HepG2 (cell line): ENCODE data around the gene RAPGEFL1. TPM values are rescaled to one million over a fixed set of nuclear protein-coding genes. Genes with fewer than 3 reads are reported as not detected.

Experiments used
- FOXC1 ChIP-seq: sonication (generic); formaldehyde crosslinking; IDR thresholded peaks from 2 replicates; pipeline ENCODE4 v1.8.0; 2022; ENCODE audit warnings: mild to moderate bottlenecking, missing genetic modification reagents, borderline replicate concordance
- HNRNPLL ChIP-seq: fragments of 200-400 bp; formaldehyde crosslinking; IDR thresholded peaks from 2 replicates; pipeline ENCODE4 v1.6.1; 2017; ENCODE audit warnings: mild to moderate bottlenecking, low read depth, low read length; ENCODE audit not compliant: poor library complexity, severe bottlenecking
- KDM1A ChIP-seq: IDR thresholded peaks from 2 replicates; pipeline ENCODE4 v1.6.1; 2016; ENCODE audit warnings: missing compliant biosample characterization
- KLF9 ChIP-seq: IDR thresholded peaks from 2 replicates; pipeline ENCODE4 v1.6.1; 2016; ENCODE audit warnings: low read depth
- RCOR2 ChIP-seq: IDR thresholded peaks from 2 replicates; pipeline ENCODE4 v1.6.1; 2016; ENCODE audit warnings: missing biosample characterization, missing genetic modification reagents
- RFX1 ChIP-seq: fragments of 450-650 bp; IDR thresholded peaks from 2 replicates; pipeline ENCODE4 v1.6.1; 2017
- ZNF274 ChIP-seq: sonication (generic); formaldehyde crosslinking; IDR thresholded peaks from 2 replicates; pipeline ENCODE4 v1.5.1; 2020; ENCODE audit warnings: mild to moderate bottlenecking, missing genetic modification reagents
- ZNF382 ChIP-seq: sonication (generic); formaldehyde crosslinking; IDR thresholded peaks from 2 replicates; pipeline ENCODE4 v1.5.0; 2020; ENCODE audit warnings: missing genetic modification reagents, mild to moderate bottlenecking, borderline replicate concordance
- ZNF430 ChIP-seq: sonication (generic); formaldehyde crosslinking; IDR thresholded peaks from 2 replicates; pipeline ENCODE4 v1.9.0; 2021; ENCODE audit warnings: mild to moderate bottlenecking, missing genetic modification reagents
- ZNF549 ChIP-seq: sonication (generic); formaldehyde crosslinking; IDR thresholded peaks from 2 replicates; pipeline ENCODE4 v1.5.0; 2020; ENCODE audit warnings: missing genetic modification reagents
- ZNF619 ChIP-seq: sonication (generic); formaldehyde crosslinking; IDR thresholded peaks from 2 replicates; pipeline ENCODE4 v1.4.0; 2020; ENCODE audit warnings: mild to moderate bottlenecking, missing genetic modification reagents
- ZNF768 ChIP-seq: sonication (generic); formaldehyde crosslinking; IDR thresholded peaks from 2 replicates; pipeline ENCODE4 v1.4.0; 2020; ENCODE audit warnings: missing genetic modification reagents
- polyA plus RNA-seq, 8 experiments: library from polyadenylated mRNA; depleted of rRNA in 3 of 8; stranded (reverse) in 7 of 8; unstranded in 1 of 8; fragments of >200 nt; fragmentation: Illumina TruSeq in 4 of 8; extraction: Trizol in 4 of 8; gene quantifications; 2 replicates each; pipeline versions ENCODE4 v1.2.1 to v1.2.3, GENCODE V29; 2011 to 2016; ENCODE audit warnings: low read depth in 4 of 8, missing spikeins in 1 of 8, mixed read lengths in 1 of 8; ENCODE audit not compliant: insufficient read depth in 1 of 8
- total RNA-seq, 5 experiments: library from RNA; depleted of rRNA; stranded (reverse); fragments of >200 nt; fragmentation: Illumina TruSeq; extraction: Trizol; gene quantifications; 2 replicates each; pipeline ENCODE4 v1.2.3, GENCODE V29; 2016; ENCODE audit warnings: low read depth in 1 of 5
- TF ChIP-seq, protein P1 (sequence below): sonication (generic); formaldehyde crosslinking; IDR thresholded peaks from 2 replicates; pipeline ENCODE4 v1.4.0; 2020; ENCODE audit warnings: missing genetic modification reagents, borderline replicate concordance
- TF ChIP-seq, protein P2 (sequence below): sonication (generic); formaldehyde crosslinking; IDR thresholded peaks from 2 replicates; pipeline ENCODE4 v1.5.0; 2020; ENCODE audit warnings: mild to moderate bottlenecking, missing genetic modification reagents, moderate library complexity
- TF ChIP-seq, protein P3 (sequence below): sonication (generic); formaldehyde crosslinking; IDR thresholded peaks from 2 replicates; pipeline ENCODE4 v1.5.1; 2020; ENCODE audit warnings: missing genetic modification reagents, mild to moderate bottlenecking, borderline replicate concordance
- TF ChIP-seq, protein P4 (sequence below): sonication (generic); formaldehyde crosslinking; IDR thresholded peaks from 2 replicates; pipeline ENCODE4; 2020; ENCODE audit warnings: missing genetic modification reagents, mild to moderate bottlenecking, borderline replicate concordance
- TF ChIP-seq, protein P5 (sequence below): sonication (generic); formaldehyde crosslinking; IDR thresholded peaks from 2 replicates; pipeline ENCODE4 v1.4.0; 2020; ENCODE audit warnings: missing genetic modification reagents, borderline replicate concordance
- TF ChIP-seq, protein P6 (sequence below): sonication (generic); formaldehyde crosslinking; IDR thresholded peaks from 2 replicates; pipeline ENCODE4 v1.8.0; 2022; ENCODE audit warnings: mild to moderate bottlenecking, missing genetic modification reagents; ENCODE audit not compliant: insufficient replicate concordance

Gene RAPGEFL1
- total and polyA plus RNA-seq, 2 of the 13 experiments (the other 11 are each of a cell fraction or from before 2014, with no cell fraction given), result 4.5 to 7.8 TPM

DNA sequence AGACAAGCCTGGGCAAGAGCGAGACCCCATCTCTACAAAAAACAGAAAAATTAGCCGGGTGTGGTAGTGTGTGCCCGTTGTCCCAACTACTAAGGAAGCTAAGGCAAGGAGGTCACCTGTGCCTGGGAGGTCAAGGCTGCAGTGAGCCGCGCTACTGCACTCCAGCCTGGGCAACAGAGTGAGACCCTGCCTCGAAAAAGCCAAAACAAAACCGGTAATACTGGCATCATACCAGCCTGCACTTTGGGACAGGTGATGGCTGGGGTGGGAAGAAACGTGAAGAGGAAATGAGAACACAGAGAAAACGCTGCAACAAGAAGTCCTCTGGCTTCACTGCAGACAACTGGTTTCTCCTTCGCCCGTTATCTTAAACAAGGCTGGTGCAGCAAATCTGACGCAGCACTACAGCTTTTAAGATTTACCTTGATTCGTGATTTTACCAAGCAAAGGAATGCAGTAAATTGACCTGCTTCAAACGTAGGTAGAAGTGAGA is 37.7 kb upstream of the RAPGEFL1 start (continued):
- TF ChIP-seq, protein P1, sequence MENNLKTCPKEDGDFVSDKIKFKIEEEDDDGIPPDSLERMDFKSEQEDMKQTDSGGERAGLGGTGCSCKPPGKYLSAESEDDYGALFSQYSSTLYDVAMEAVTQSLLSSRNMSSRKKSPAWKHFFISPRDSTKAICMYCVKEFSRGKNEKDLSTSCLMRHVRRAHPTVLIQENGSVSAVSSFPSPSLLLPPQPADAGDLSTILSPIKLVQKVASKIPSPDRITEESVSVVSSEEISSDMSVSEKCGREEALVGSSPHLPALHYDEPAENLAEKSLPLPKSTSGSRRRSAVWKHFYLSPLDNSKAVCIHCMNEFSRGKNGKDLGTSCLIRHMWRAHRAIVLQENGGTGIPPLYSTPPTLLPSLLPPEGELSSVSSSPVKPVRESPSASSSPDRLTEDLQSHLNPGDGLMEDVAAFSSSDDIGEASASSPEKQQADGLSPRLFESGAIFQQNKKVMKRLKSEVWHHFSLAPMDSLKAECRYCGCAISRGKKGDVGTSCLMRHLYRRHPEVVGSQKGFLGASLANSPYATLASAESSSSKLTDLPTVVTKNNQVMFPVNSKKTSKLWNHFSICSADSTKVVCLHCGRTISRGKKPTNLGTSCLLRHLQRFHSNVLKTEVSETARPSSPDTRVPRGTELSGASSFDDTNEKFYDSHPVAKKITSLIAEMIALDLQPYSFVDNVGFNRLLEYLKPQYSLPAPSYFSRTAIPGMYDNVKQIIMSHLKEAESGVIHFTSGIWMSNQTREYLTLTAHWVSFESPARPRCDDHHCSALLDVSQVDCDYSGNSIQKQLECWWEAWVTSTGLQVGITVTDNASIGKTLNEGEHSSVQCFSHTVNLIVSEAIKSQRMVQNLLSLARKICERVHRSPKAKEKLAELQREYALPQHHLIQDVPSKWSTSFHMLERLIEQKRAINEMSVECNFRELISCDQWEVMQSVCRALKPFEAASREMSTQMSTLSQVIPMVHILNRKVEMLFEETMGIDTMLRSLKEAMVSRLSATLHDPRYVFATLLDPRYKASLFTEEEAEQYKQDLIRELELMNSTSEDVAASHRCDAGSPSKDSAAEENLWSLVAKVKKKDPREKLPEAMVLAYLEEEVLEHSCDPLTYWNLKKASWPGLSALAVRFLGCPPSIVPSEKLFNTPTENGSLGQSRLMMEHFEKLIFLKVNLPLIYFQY, result no peak
- TF ChIP-seq KDM1A (CRISPR knock-in tag), result 0 out of 2 replicates have a peak, but pooled peaks have one; percentile 25
- TF ChIP-seq, protein P2, sequence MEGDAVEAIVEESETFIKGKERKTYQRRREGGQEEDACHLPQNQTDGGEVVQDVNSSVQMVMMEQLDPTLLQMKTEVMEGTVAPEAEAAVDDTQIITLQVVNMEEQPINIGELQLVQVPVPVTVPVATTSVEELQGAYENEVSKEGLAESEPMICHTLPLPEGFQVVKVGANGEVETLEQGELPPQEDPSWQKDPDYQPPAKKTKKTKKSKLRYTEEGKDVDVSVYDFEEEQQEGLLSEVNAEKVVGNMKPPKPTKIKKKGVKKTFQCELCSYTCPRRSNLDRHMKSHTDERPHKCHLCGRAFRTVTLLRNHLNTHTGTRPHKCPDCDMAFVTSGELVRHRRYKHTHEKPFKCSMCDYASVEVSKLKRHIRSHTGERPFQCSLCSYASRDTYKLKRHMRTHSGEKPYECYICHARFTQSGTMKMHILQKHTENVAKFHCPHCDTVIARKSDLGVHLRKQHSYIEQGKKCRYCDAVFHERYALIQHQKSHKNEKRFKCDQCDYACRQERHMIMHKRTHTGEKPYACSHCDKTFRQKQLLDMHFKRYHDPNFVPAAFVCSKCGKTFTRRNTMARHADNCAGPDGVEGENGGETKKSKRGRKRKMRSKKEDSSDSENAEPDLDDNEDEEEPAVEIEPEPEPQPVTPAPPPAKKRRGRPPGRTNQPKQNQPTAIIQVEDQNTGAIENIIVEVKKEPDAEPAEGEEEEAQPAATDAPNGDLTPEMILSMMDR (CRISPR knock-in tag), result no peak
- TF ChIP-seq KLF9 (CRISPR knock-in tag), result no peak
- TF ChIP-seq RCOR2 (CRISPR knock-in tag), result no peak
- TF ChIP-seq ZNF619 (CRISPR knock-in tag), result 0 out of 2 replicates have a peak, but pooled peaks have one; percentile 39
- TF ChIP-seq, protein P3, sequence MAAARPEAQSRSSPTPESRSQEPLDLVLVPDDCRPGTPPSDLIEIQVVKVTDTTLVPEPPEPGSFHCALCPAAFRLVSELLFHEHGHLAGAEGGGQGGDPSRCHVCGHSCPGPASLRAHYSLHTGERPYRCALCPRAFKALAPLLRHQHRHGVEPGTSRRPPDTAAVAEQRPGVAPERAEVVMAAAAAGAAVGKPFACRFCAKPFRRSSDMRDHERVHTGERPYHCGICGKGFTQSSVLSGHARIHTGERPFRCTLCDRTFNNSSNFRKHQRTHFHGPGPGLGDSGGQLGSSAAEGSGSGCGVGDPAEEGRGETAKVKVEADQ (CRISPR knock-in tag), result no peak
- no peak for TF ChIP-seq ZNF382 (CRISPR knock-in tag)
- no peak for TF ChIP-seq RFX1
- TF ChIP-seq, protein P4, sequence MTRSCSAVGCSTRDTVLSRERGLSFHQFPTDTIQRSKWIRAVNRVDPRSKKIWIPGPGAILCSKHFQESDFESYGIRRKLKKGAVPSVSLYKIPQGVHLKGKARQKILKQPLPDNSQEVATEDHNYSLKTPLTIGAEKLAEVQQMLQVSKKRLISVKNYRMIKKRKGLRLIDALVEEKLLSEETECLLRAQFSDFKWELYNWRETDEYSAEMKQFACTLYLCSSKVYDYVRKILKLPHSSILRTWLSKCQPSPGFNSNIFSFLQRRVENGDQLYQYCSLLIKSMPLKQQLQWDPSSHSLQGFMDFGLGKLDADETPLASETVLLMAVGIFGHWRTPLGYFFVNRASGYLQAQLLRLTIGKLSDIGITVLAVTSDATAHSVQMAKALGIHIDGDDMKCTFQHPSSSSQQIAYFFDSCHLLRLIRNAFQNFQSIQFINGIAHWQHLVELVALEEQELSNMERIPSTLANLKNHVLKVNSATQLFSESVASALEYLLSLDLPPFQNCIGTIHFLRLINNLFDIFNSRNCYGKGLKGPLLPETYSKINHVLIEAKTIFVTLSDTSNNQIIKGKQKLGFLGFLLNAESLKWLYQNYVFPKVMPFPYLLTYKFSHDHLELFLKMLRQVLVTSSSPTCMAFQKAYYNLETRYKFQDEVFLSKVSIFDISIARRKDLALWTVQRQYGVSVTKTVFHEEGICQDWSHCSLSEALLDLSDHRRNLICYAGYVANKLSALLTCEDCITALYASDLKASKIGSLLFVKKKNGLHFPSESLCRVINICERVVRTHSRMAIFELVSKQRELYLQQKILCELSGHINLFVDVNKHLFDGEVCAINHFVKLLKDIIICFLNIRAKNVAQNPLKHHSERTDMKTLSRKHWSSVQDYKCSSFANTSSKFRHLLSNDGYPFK (CRISPR knock-in tag), result no peak
- TF ChIP-seq ZNF274 (CRISPR knock-in tag), result no peak
- TF ChIP-seq, protein P5, sequence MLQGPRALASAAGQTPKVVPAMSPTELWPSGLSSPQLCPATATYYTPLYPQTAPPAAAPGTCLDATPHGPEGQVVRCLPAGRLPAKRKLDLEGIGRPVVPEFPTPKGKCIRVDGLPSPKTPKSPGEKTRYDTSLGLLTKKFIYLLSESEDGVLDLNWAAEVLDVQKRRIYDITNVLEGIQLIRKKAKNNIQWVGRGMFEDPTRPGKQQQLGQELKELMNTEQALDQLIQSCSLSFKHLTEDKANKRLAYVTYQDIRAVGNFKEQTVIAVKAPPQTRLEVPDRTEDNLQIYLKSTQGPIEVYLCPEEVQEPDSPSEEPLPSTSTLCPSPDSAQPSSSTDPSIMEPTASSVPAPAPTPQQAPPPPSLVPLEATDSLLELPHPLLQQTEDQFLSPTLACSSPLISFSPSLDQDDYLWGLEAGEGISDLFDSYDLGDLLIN (CRISPR knock-in tag), result no peak
- no peak for TF ChIP-seq HNRNPLL
- no peak for TF ChIP-seq ZNF430 (CRISPR knock-in tag)
- TF ChIP-seq FOXC1, result no peak
- TF ChIP-seq, protein P6, sequence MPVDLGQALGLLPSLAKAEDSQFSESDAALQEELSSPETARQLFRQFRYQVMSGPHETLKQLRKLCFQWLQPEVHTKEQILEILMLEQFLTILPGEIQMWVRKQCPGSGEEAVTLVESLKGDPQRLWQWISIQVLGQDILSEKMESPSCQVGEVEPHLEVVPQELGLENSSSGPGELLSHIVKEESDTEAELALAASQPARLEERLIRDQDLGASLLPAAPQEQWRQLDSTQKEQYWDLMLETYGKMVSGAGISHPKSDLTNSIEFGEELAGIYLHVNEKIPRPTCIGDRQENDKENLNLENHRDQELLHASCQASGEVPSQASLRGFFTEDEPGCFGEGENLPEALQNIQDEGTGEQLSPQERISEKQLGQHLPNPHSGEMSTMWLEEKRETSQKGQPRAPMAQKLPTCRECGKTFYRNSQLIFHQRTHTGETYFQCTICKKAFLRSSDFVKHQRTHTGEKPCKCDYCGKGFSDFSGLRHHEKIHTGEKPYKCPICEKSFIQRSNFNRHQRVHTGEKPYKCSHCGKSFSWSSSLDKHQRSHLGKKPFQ (CRISPR knock-in tag), result no peak
- TF ChIP-seq ZNF549, result no peak
- TF ChIP-seq ZNF768, result no peak
